GM12878 (cell line): Measurements from ENCODE around the gene PRKG1. TPM values are rescaled to one million over a fixed set of nuclear protein-coding genes. Genes with fewer than 3 reads are reported as not detected.

Experiments used
- ATAC-seq: fragments of 200-7000 bp; cut with Tn5 transposase; 3 replicates; pipeline ENCODE4 v1.9.1; 2020; ENCODE audit warnings: mild to moderate bottlenecking, moderate library complexity
- BruUV-seq: library from RNA; stranded (reverse); fragments of 400-500 nt; replicated peaks from 2 replicates; lab custom pipeline; 2021; lab: Mats Ljungman, UMichigan
- CTCF ChIA-PET: fragments of 300-600 bp; sonication (Branson Sonifier 250); formaldehyde crosslinking; extraction: SDS; loops from one replicate; lab custom pipeline; 2021; ENCODE audit warnings: inconsistent platforms; lab: Yijun Ruan, JAX
- POLR2A ChIA-PET: fragments of 350-600 bp; formaldehyde crosslinking; extraction: SDS; loops from one replicate; lab custom pipeline; 2021; ENCODE audit warnings: inconsistent platforms; lab: Charles Lee
- RAD21 ChIA-PET: fragments of 300-600 bp; sonication (Branson Sonifier 250); formaldehyde crosslinking; loops from one replicate; lab custom pipeline; 2023; ENCODE audit warnings: antibody characterized with exemption; ENCODE audit not compliant: unreplicated experiment; lab: Charles Lee
- SMC1A ChIA-PET: fragments of 300-600 bp; sonication (Branson Sonifier 250); formaldehyde crosslinking; loops from one replicate; lab custom pipeline; 2023; ENCODE audit not compliant: unreplicated experiment, uncharacterized antibody; lab: Charles Lee
- DNase-seq: peaks from one replicate; pipeline ENCODE4 v3.0.0-alpha.2; 2011; ENCODE audit warnings: low read depth, low spot score
- FAIRE-seq: peaks from 3 replicates; lab custom pipeline; 2011; peaks lifted over from hg19 to GRCh38; lab: Jason Lieb, UNC
- H2AFZ ChIP-seq: 2 replicates; pipeline ENCODE4 v1.6.0; 2011; ENCODE audit warnings: low read depth, low read length, control low read depth; ENCODE audit not compliant: control insufficient read depth
- H3K27ac ChIP-seq: 2 replicates; pipeline ENCODE4 v1.5.1; 2011; ENCODE audit warnings: control low read depth; ENCODE audit not compliant: control insufficient read depth, insufficient read depth
- H3K27me3 ChIP-seq, 2 experiments: replicated peaks in 1 of 2; 2 replicates each; pipeline versions ENCODE4 v1.6.0 to v1.6.1; 2011; ENCODE audit warnings: low read length in 1 of 2; ENCODE audit not compliant: control insufficient read depth in 2 of 2, insufficient read depth in 2 of 2
- H3K36me3 ChIP-seq, 2 experiments: 2 replicates each; pipeline ENCODE4 v1.5.1; 2011; ENCODE audit warnings: low read length in 1 of 2; ENCODE audit not compliant: control insufficient read depth in 2 of 2, insufficient read depth in 2 of 2
- H3K4me1 ChIP-seq: 2 replicates; pipeline ENCODE4 v1.6.1; 2011; ENCODE audit warnings: mild to moderate bottlenecking, low read length, moderate library complexity, mixed read lengths; ENCODE audit not compliant: control insufficient read depth, insufficient read depth
- H3K4me2 ChIP-seq: 2 replicates; pipeline ENCODE4 v1.6.0; 2011; ENCODE audit warnings: control low read depth; ENCODE audit not compliant: control insufficient read depth, insufficient read depth
- H3K4me3 ChIP-seq: fragments of 200-600 bp; sonication (generic); 2 replicates; pipeline ENCODE4 v1.5.1; 2016
- H3K79me2 ChIP-seq: 2 replicates; pipeline ENCODE4 v1.6.0; 2011; ENCODE audit warnings: low read length; ENCODE audit not compliant: control insufficient read depth, insufficient read depth
- H3K9ac ChIP-seq: 2 replicates; pipeline ENCODE4 v1.8.0; 2011; ENCODE audit warnings: low read length, control low read depth, mixed read lengths; ENCODE audit not compliant: control insufficient read depth, insufficient read depth
- H3K9me3 ChIP-seq: replicated peaks from 3 replicates; pipeline ENCODE4 v1.5.1; 2011; ENCODE audit warnings: mild to moderate bottlenecking, low read length; ENCODE audit not compliant: control insufficient read depth, insufficient read depth
- H4K20me1 ChIP-seq: 2 replicates; pipeline ENCODE4 v1.6.0; 2011; ENCODE audit not compliant: control insufficient read depth, insufficient read depth
- ETV6 ChIP-seq, 2 experiments: fragments of 450-650 bp in 1 of 2; IDR thresholded peaks in 1 of 2; conservative IDR thresholded peaks in 1 of 2; 2 replicates each; pipeline ENCODE4 v1.6.1; 2014; ENCODE audit warnings: antibody characterized with exemption in 1 of 2, borderline replicate concordance in 1 of 2, low read depth in 1 of 2, mild to moderate bottlenecking in 1 of 2, moderate library complexity in 1 of 2
- WRNIP1 ChIP-seq: IDR thresholded peaks from 2 replicates; pipeline ENCODE4 v1.6.1; 2011; ENCODE audit warnings: low read depth, low read length, improper control_type of control experiment, borderline replicate concordance
- YBX1 ChIP-seq: fragments of 450-650 bp; IDR thresholded peaks from 2 replicates; pipeline ENCODE4 v1.6.1; 2016; ENCODE audit warnings: antibody characterized with exemption
- ZBTB40 ChIP-seq: fragments of 450-650 bp; IDR thresholded peaks from 2 replicates; pipeline ENCODE4 v1.6.1; 2016; ENCODE audit warnings: mild to moderate bottlenecking, moderate library complexity, borderline replicate concordance
- ZNF592 ChIP-seq: fragments of 450-650 bp; IDR thresholded peaks from 2 replicates; pipeline ENCODE4 v1.6.1; 2017; ENCODE audit warnings: mild to moderate bottlenecking, moderate library complexity
- WGBS: methylation state at CpG from one replicate; pipeline ENCODE4 v1.1.6; 2016; ENCODE audit warnings: low lambda C conversion rate; ENCODE audit not compliant: insufficient replicate concordance, insufficient coverage; ENCODE audit errors: missing lambda C conversion rate; 5-methylcytosine and 5-hydroxymethylcytosine counted together
- in situ Hi-C: fragments of 300-500 bp; cut with MboI; formaldehyde crosslinking; loops from 9 replicates; pipeline ENCODE4 v1.14.3; 2018; ENCODE audit warnings: mixed read lengths
- intact Hi-C: fragments of 100-400 bp; cut with micrococcal nuclease; formaldehyde crosslinking; loops from one replicate; pipeline ENCODE4 v1.14.2; 2022; ENCODE audit not compliant: unreplicated experiment
- polyA plus RNA-seq, 11 experiments: library from polyadenylated mRNA; depleted of rRNA in 4 of 11; unstranded in 6 of 11; stranded (reverse) in 5 of 11; fragments of >200 nt; fragmentation: Nextera tagmentation in 4 of 11; fragmentation: Illumina TruSeq in 1 of 11; extraction: Ambion mirVana in 4 of 11; extraction: Trizol in 1 of 11; gene quantifications; 1 replicate in 1 of 11; 2 replicates in 10 of 11; pipeline versions ENCODE4 v1.2.1 to v1.2.3, GENCODE V29; 2011 to 2016; ENCODE audit warnings: inconsistent platforms in 2 of 11, missing spikeins in 2 of 11, low read depth in 1 of 11
- total RNA-seq, 4 experiments: library from RNA; depleted of rRNA in 3 of 4; stranded (reverse); fragments of >200 nt in 3 of 4; fragmentation: Illumina TruSeq in 1 of 4; extraction: Trizol in 1 of 4; gene quantifications; 2 replicates each; pipeline versions ENCODE4 v1.2.1 to v1.2.3, GENCODE V29; 2013 to 2021

PRKG1 gene
- total and polyA plus RNA-seq, 10 of the 15 experiments (the other 5 are each of a cell fraction or from before 2014, with no cell fraction given) = 0.04 to 0.05 TPM; not detected in 8

- 25% methylated on average over 1 of the region's 1 CpG for WGBS
- Histone ChIP-seq H3K27me3 (no peaks in the 10 kb centered on the region), H3K9ac (no peak overlapping the region), H3K36me3 (no peaks in the 10 kb centered on the region), H2AFZ (no peak overlapping the region), H3K9me3 (no peaks in the 10 kb centered on the region), H3K4me1 (no peaks in the 10 kb centered on the region), H3K27ac (no peak overlapping the region), H3K79me2 (no peaks in the 10 kb centered on the region), H4K20me1 (no peaks in the 10 kb centered on the region), H3K4me2 (no peak overlapping the region), H3K4me3 (no peak overlapping the region)
- no peak for DNase-seq
- BruUV-seq = no TSS peak
- RAD21 ChIA-PET = no interaction called here
- no peak for TF ChIP-seq WRNIP1
- no peak for FAIRE-seq
- SMC1A ChIA-PET = interaction anchor here (0.7 to 0.9 kb wide), 2 partner anchors 10 to 23 kb away, joined by 3 to 4 read pairs; no protein-coding TSS in a partner anchor
- CTCF ChIA-PET = no interaction called here
- intact Hi-C loops (no loop called here), in situ Hi-C loops (no loop called here)
- no peak for ATAC-seq
- POLR2A ChIA-PET = no interaction called here
Measured at GRCh38 chr10:52322936-52323335, 1248.6 kb downstream of the PRKG1 start.

- intact Hi-C loops = no loop called here
- SMC1A ChIA-PET = interaction anchor here (1.4 kb wide), 1 partner anchor 11 kb away, joined by 5 read pairs; no protein-coding TSS in a partner anchor
- no peak for FAIRE-seq
- TF ChIP-seq ZBTB40 (no peak), ETV6 (conservative IDR thresholded peaks at IDR 0.05 in 1 of 2, IDR thresholded peaks at IDR 0.05 in 1 of 2; ENCODE audit: borderline replicate concordance in 1 of 2, low read depth in 1 of 2) (no peak), ZNF592 (no peak), YBX1 (no peak)
Measured at GRCh38 chr10:52326382-52326781, 1252.1 kb downstream of the PRKG1 start.

More at GRCh38 chr10:52326382-52326781, 1252.1 kb downstream of the PRKG1 start:
- Histone ChIP-seq H2AFZ (no peak overlapping the region), H3K9ac (no peak overlapping the region), H3K79me2 (no peaks in the 10 kb centered on the region), H4K20me1 (no peaks in the 10 kb centered on the region), H3K27ac (no peak overlapping the region), H3K4me2 (no peak overlapping the region), H3K27me3 (no peaks in the 10 kb centered on the region), H3K4me1 (no peaks in the 10 kb centered on the region), H3K9me3 (no peaks in the 10 kb centered on the region), H3K36me3 (no peaks in the 10 kb centered on the region), H3K4me3 (no peak overlapping the region)
- POLR2A ChIA-PET = no interaction called here
- RAD21 ChIA-PET = no interaction called here
- WGBS = 0% methylated on average over 2 of the region's 2 CpGs
- no TSS peak for BruUV-seq
- DNase-seq (no peak), ATAC-seq (no peak)
- in situ Hi-C loops = no loop called here
- CTCF ChIA-PET = interaction anchor here (0.6 to 1.1 kb wide), 2 partner anchors 173 to 241 kb away, joined by 3 to 4 read pairs; no protein-coding TSS in a partner anchor
